WTC11 (cell line): ENCODE measurements around the gene CLOCK. TPM values are rescaled to one million over a fixed set of nuclear protein-coding genes. Genes with fewer than 3 reads are reported as not detected.

Experiments
- CREM ChIP-seq: sonication (generic); formaldehyde crosslinking; IDR thresholded peaks from 2 replicates; pipeline ENCODE4 v1.8.1; 2022; ENCODE audit warnings: mild to moderate bottlenecking, missing genetic modification reagents, moderate library complexity
- ELF4 ChIP-seq: sonication (generic); formaldehyde crosslinking; IDR thresholded peaks from 2 replicates; pipeline ENCODE4 v1.8.1; 2022; ENCODE audit warnings: low read depth, mild to moderate bottlenecking, moderate library complexity, missing genetic modification reagents
- ESRRA ChIP-seq: sonication (generic); formaldehyde crosslinking; IDR thresholded peaks from 2 replicates; pipeline ENCODE4 v1.8.1; 2022; ENCODE audit warnings: mild to moderate bottlenecking, missing genetic modification reagents, borderline replicate concordance
- GABPB1 ChIP-seq: sonication (generic); formaldehyde crosslinking; IDR thresholded peaks from 2 replicates; pipeline ENCODE4 v1.8.1; 2023; ENCODE audit warnings: mild to moderate bottlenecking, missing genetic modification reagents
- HMGA2 ChIP-seq: fragments of 250-450 bp; sonication (Bioruptor Pico); IDR thresholded peaks from 2 replicates; pipeline ENCODE4 v1.4.0; 2021; ENCODE audit warnings: mild to moderate bottlenecking, moderate library complexity
- JUN ChIP-seq: sonication (generic); formaldehyde crosslinking; IDR thresholded peaks from 2 replicates; pipeline ENCODE4 v1.8.0; 2023; ENCODE audit warnings: mild to moderate bottlenecking, missing genetic modification reagents
- KAT7 ChIP-seq: sonication (generic); formaldehyde crosslinking; IDR thresholded peaks from 2 replicates; pipeline ENCODE4 v1.8.1; 2023; ENCODE audit warnings: missing genetic modification reagents, mild to moderate bottlenecking, borderline replicate concordance
- NR3C1 ChIP-seq: sonication (generic); formaldehyde crosslinking; conservative IDR thresholded peaks from 2 replicates; pipeline ENCODE4 v1.8.1; 2023; ENCODE audit warnings: low read depth, mild to moderate bottlenecking, missing genetic modification reagents
- PRRX2 ChIP-seq: fragments of 250-450 bp; sonication (Bioruptor Pico); IDR thresholded peaks from 2 replicates; pipeline ENCODE4 v1.8.0; 2021; ENCODE audit warnings: mild to moderate bottlenecking
- SP1 ChIP-seq: sonication (generic); formaldehyde crosslinking; conservative IDR thresholded peaks from 2 replicates; pipeline ENCODE4 v1.8.1; 2022; ENCODE audit warnings: missing genetic modification reagents
- TCF7 ChIP-seq: sonication (generic); formaldehyde crosslinking; IDR thresholded peaks from 2 replicates; pipeline ENCODE4 v1.8.0; 2022; ENCODE audit warnings: mild to moderate bottlenecking, low read depth, missing genetic modification reagents, moderate library complexity
- TEAD1 ChIP-seq: sonication (generic); formaldehyde crosslinking; IDR thresholded peaks from 2 replicates; pipeline ENCODE4 v1.8.0; 2022; ENCODE audit warnings: mild to moderate bottlenecking, missing genetic modification reagents
- TEAD4 ChIP-seq: sonication (generic); formaldehyde crosslinking; IDR thresholded peaks from 2 replicates; pipeline ENCODE4 v1.8.0; 2022; ENCODE audit warnings: mild to moderate bottlenecking, missing genetic modification reagents
- ZNF121 ChIP-seq: sonication (generic); formaldehyde crosslinking; IDR thresholded peaks from 2 replicates; pipeline ENCODE4 v1.8.0; 2023; ENCODE audit warnings: missing genetic modification reagents
- ZNF232 ChIP-seq: sonication (generic); formaldehyde crosslinking; IDR thresholded peaks from 2 replicates; pipeline ENCODE4 v1.8.0; 2022; ENCODE audit warnings: mild to moderate bottlenecking, missing genetic modification reagents
- ZNF263 ChIP-seq: sonication (generic); formaldehyde crosslinking; IDR thresholded peaks from 2 replicates; pipeline ENCODE4 v1.8.1; 2022; ENCODE audit warnings: low read depth, mild to moderate bottlenecking, moderate library complexity, missing genetic modification reagents
- total RNA-seq: library from RNA; stranded (reverse); gene quantifications from 3 replicates; pipeline ENCODE4 v1.2.3, GENCODE V29; 2021
- TF ChIP-seq, protein P1 (sequence below): sonication (generic); formaldehyde crosslinking; IDR thresholded peaks from 2 replicates; pipeline ENCODE4 v1.8.0; 2023; ENCODE audit warnings: missing genetic modification reagents, mild to moderate bottlenecking, borderline replicate concordance
- TF ChIP-seq, protein P2 (sequence below): sonication (generic); formaldehyde crosslinking; IDR thresholded peaks from 2 replicates; pipeline ENCODE4 v1.8.1; 2022; ENCODE audit warnings: low read depth, mild to moderate bottlenecking, moderate library complexity, missing genetic modification reagents, borderline replicate concordance
- TF ChIP-seq, protein P3 (sequence below): sonication (generic); formaldehyde crosslinking; IDR thresholded peaks from 2 replicates; pipeline ENCODE4 v1.8.0; 2022; ENCODE audit warnings: mild to moderate bottlenecking, missing genetic modification reagents
- TF ChIP-seq, protein P4 (sequence below): sonication (generic); formaldehyde crosslinking; IDR thresholded peaks from 2 replicates; pipeline ENCODE4 v1.8.1; 2022; ENCODE audit warnings: missing genetic modification reagents, borderline replicate concordance
- TF ChIP-seq, protein P5 (sequence below): sonication (generic); formaldehyde crosslinking; IDR thresholded peaks from 2 replicates; pipeline ENCODE4 v1.8.0; 2022; ENCODE audit warnings: missing genetic modification reagents
- TF ChIP-seq, protein P6 (sequence below): sonication (generic); formaldehyde crosslinking; IDR thresholded peaks from 2 replicates; pipeline ENCODE4 v1.8.1; 2023; ENCODE audit warnings: mild to moderate bottlenecking, missing genetic modification reagents
- TF ChIP-seq, protein P7 (sequence below): sonication (generic); formaldehyde crosslinking; IDR thresholded peaks from 2 replicates; pipeline ENCODE4 v1.8.0; 2023; ENCODE audit warnings: missing genetic modification reagents

The CLOCK gene
- total RNA-seq, 1 experiment from 2014 or later: 18.6 TPM

DNA sequence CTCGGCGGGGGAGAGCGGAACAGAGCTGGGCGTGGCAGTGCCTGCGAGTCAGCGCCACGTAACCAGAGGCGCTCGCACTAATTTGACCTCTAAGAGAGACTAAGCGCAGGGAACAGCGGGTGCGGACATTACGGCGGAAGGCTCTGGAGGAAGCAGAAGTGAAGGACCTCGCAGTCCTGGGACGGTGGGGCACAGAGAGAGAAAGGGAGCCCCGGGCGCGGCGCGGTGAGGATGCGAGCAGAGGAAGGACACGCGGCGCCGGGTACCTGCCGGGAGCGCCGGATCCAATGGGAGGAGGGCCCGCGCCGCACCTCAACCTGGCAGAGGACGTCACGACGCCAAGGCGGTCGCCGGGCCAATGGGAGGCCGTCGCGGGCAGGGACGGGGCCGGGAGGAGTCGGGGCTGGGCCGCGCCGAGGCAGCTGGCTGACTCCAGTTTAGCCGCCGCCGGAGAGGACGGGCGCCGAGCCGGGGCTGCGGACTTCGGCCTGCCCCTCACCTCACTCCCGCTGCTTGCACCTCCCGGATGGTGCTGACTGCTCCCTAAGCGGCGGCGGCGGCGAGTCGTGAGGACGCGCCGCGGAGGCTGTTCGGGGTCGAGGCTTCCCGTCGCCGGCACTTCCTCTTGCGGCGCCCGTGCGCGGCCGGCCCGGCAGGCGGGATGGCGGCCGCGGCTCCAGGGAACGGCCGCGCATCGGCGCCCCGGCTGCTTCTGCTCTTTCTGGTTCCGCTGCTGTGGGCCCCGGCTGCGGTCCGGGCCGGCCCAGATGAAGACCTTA lies 151.0 kb downstream of the CLOCK start, which contains the start of gene TMEM165 (continued):
- TF ChIP-seq, protein P1, sequence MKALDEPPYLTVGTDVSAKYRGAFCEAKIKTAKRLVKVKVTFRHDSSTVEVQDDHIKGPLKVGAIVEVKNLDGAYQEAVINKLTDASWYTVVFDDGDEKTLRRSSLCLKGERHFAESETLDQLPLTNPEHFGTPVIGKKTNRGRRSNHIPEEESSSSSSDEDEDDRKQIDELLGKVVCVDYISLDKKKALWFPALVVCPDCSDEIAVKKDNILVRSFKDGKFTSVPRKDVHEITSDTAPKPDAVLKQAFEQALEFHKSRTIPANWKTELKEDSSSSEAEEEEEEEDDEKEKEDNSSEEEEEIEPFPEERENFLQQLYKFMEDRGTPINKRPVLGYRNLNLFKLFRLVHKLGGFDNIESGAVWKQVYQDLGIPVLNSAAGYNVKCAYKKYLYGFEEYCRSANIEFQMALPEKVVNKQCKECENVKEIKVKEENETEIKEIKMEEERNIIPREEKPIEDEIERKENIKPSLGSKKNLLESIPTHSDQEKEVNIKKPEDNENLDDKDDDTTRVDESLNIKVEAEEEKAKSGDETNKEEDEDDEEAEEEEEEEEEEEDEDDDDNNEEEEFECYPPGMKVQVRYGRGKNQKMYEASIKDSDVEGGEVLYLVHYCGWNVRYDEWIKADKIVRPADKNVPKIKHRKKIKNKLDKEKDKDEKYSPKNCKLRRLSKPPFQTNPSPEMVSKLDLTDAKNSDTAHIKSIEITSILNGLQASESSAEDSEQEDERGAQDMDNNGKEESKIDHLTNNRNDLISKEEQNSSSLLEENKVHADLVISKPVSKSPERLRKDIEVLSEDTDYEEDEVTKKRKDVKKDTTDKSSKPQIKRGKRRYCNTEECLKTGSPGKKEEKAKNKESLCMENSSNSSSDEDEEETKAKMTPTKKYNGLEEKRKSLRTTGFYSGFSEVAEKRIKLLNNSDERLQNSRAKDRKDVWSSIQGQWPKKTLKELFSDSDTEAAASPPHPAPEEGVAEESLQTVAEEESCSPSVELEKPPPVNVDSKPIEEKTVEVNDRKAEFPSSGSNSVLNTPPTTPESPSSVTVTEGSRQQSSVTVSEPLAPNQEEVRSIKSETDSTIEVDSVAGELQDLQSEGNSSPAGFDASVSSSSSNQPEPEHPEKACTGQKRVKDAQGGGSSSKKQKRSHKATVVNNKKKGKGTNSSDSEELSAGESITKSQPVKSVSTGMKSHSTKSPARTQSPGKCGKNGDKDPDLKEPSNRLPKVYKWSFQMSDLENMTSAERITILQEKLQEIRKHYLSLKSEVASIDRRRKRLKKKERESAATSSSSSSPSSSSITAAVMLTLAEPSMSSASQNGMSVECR (CRISPR knock-in tag): peak; percentile 83; the same call in 1 of the 2 replicates
- peak; percentile 64; the same call in 1 of the 2 replicates for TF ChIP-seq CREM (CRISPR knock-in tag)
- peak; percentile 46; the same call in 1 of the 2 replicates for TF ChIP-seq ELF4
- peak; percentile 71; the same call in 1 of the 2 replicates for TF ChIP-seq TCF7 (CRISPR knock-in tag)
- TF ChIP-seq, protein P2, sequence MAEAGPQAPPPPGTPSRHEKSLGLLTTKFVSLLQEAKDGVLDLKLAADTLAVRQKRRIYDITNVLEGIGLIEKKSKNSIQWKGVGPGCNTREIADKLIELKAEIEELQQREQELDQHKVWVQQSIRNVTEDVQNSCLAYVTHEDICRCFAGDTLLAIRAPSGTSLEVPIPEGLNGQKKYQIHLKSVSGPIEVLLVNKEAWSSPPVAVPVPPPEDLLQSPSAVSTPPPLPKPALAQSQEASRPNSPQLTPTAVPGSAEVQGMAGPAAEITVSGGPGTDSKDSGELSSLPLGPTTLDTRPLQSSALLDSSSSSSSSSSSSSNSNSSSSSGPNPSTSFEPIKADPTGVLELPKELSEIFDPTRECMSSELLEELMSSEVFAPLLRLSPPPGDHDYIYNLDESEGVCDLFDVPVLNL (CRISPR knock-in tag): peak; percentile 86
- TF ChIP-seq TEAD1 (CRISPR knock-in tag): peak; percentile 55; the same call in 1 of the 2 replicates
- no peak for TF ChIP-seq KAT7 (CRISPR knock-in tag)
- no peak for TF ChIP-seq HMGA2 (CRISPR knock-in tag)
- TF ChIP-seq TEAD4 (CRISPR knock-in tag): no peak
- TF ChIP-seq ZNF121 (CRISPR knock-in tag): no peak
- TF ChIP-seq ESRRA (CRISPR knock-in tag): 0 out of 2 replicates have a peak, but pooled peaks have one; percentile 25
- no peak for TF ChIP-seq PRRX2 (CRISPR knock-in tag)
- TF ChIP-seq, protein P3, sequence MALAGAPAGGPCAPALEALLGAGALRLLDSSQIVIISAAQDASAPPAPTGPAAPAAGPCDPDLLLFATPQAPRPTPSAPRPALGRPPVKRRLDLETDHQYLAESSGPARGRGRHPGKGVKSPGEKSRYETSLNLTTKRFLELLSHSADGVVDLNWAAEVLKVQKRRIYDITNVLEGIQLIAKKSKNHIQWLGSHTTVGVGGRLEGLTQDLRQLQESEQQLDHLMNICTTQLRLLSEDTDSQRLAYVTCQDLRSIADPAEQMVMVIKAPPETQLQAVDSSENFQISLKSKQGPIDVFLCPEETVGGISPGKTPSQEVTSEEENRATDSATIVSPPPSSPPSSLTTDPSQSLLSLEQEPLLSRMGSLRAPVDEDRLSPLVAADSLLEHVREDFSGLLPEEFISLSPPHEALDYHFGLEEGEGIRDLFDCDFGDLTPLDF (CRISPR knock-in tag): 0 out of 2 replicates have a peak, but pooled peaks have one; percentile 85
- TF ChIP-seq, protein P4, sequence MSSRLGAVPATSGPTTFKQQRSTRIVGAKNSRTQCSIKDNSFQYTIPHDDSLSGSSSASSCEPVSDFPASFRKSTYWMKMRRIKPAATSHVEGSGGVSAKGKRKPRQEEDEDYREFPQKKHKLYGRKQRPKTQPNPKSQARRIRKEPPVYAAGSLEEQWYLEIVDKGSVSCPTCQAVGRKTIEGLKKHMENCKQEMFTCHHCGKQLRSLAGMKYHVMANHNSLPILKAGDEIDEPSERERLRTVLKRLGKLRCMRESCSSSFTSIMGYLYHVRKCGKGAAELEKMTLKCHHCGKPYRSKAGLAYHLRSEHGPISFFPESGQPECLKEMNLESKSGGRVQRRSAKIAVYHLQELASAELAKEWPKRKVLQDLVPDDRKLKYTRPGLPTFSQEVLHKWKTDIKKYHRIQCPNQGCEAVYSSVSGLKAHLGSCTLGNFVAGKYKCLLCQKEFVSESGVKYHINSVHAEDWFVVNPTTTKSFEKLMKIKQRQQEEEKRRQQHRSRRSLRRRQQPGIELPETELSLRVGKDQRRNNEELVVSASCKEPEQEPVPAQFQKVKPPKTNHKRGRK (CRISPR knock-in tag): 0 out of 2 replicates have a peak, but pooled peaks have one; percentile 10
- TF ChIP-seq GABPB1 (CRISPR knock-in tag): no peak
- TF ChIP-seq, protein P5, sequence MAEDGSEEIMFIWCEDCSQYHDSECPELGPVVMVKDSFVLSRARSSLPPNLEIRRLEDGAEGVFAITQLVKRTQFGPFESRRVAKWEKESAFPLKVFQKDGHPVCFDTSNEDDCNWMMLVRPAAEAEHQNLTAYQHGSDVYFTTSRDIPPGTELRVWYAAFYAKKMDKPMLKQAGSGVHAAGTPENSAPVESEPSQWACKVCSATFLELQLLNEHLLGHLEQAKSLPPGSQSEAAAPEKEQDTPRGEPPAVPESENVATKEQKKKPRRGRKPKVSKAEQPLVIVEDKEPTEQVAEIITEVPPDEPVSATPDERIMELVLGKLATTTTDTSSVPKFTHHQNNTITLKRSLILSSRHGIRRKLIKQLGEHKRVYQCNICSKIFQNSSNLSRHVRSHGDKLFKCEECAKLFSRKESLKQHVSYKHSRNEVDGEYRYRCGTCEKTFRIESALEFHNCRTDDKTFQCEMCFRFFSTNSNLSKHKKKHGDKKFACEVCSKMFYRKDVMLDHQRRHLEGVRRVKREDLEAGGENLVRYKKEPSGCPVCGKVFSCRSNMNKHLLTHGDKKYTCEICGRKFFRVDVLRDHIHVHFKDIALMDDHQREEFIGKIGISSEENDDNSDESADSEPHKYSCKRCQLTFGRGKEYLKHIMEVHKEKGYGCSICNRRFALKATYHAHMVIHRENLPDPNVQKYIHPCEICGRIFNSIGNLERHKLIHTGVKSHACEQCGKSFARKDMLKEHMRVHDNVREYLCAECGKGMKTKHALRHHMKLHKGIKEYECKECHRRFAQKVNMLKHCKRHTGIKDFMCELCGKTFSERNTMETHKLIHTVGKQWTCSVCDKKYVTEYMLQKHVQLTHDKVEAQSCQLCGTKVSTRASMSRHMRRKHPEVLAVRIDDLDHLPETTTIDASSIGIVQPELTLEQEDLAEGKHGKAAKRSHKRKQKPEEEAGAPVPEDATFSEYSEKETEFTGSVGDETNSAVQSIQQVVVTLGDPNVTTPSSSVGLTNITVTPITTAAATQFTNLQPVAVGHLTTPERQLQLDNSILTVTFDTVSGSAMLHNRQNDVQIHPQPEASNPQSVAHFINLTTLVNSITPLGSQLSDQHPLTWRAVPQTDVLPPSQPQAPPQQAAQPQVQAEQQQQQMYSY: no peak
- 0 out of 2 replicates have a peak, but pooled peaks have one; percentile 46 for TF ChIP-seq JUN (CRISPR knock-in tag)
- peak; percentile 69; the same call in 1 of the 2 replicates for TF ChIP-seq ZNF232 (CRISPR knock-in tag)
- peak; percentile 90 for TF ChIP-seq SP1 (CRISPR knock-in tag)
- TF ChIP-seq, protein P6, sequence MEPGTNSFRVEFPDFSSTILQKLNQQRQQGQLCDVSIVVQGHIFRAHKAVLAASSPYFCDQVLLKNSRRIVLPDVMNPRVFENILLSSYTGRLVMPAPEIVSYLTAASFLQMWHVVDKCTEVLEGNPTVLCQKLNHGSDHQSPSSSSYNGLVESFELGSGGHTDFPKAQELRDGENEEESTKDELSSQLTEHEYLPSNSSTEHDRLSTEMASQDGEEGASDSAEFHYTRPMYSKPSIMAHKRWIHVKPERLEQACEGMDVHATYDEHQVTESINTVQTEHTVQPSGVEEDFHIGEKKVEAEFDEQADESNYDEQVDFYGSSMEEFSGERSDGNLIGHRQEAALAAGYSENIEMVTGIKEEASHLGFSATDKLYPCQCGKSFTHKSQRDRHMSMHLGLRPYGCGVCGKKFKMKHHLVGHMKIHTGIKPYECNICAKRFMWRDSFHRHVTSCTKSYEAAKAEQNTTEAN (CRISPR knock-in tag): 0 out of 2 replicates have a peak, but pooled peaks have one; percentile 61
- TF ChIP-seq, protein P7, sequence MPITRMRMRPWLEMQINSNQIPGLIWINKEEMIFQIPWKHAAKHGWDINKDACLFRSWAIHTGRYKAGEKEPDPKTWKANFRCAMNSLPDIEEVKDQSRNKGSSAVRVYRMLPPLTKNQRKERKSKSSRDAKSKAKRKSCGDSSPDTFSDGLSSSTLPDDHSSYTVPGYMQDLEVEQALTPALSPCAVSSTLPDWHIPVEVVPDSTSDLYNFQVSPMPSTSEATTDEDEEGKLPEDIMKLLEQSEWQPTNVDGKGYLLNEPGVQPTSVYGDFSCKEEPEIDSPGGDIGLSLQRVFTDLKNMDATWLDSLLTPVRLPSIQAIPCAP (CRISPR knock-in tag): 0 out of 2 replicates have a peak, but pooled peaks have one; percentile 24
- TF ChIP-seq ZNF263 (CRISPR knock-in tag): no peak
- no peak for TF ChIP-seq NR3C1 (CRISPR knock-in tag)
